Subcutaneous adipose tissue (tissue), 4 donors: ENCODE measurements around the gene CD300LG. TPM values are rescaled to one million over a fixed set of nuclear protein-coding genes. Genes with fewer than 3 reads are reported as not detected.

Experiments used
- total RNA-seq, 4 donors: library from RNA; depleted of rRNA; stranded (reverse); fragments of >200 nt; gene quantifications; one replicate each; pipeline ENCODE4 v1.1.0, GENCODE V29; 2016
- TF ChIP-seq, protein P1 (sequence below): fragments of 450-650 bp; IDR thresholded peaks from one replicate; pipeline ENCODE4 v1.5.1; 2016; ENCODE audit warnings: low read depth, mild to moderate bottlenecking, control low read depth, antibody characterized with exemption, moderate library complexity

Gene CD300LG, protein sequence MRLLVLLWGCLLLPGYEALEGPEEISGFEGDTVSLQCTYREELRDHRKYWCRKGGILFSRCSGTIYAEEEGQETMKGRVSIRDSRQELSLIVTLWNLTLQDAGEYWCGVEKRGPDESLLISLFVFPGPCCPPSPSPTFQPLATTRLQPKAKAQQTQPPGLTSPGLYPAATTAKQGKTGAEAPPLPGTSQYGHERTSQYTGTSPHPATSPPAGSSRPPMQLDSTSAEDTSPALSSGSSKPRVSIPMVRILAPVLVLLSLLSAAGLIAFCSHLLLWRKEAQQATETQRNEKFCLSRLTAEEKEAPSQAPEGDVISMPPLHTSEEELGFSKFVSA
- 100 to 1,000 TPM in 1 of 4 donors, 10 to 100 TPM in 3; 29.5 to 234 (median 50.5) TPM for total RNA-seq

DNA sequence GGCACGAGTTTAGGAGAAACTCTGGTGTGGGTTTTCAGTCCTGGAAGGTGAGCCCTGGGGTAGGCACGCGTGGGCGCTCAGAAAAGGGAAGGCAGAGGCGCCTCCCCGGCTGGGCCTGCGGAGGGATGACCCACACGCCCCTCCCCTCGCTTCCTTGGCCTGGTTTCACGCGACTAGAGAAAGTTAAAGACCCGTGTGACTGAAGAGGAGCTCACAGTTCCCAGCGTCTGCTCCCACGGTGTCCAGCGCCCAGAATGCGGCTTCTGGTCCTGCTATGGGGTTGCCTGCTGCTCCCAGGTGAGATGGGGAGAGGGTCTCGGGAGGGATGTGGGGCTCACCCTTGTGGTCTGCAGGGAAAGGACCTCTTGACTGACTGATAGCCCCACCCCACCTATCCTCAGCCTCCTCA lies at the start of gene CD300LG:
TSS of gene CD300LG (plus strand) at position 214 of the 409 bp plus-strand sequence. CDS start at position 255, 41 bp downstream.
- TF ChIP-seq, protein P1, sequence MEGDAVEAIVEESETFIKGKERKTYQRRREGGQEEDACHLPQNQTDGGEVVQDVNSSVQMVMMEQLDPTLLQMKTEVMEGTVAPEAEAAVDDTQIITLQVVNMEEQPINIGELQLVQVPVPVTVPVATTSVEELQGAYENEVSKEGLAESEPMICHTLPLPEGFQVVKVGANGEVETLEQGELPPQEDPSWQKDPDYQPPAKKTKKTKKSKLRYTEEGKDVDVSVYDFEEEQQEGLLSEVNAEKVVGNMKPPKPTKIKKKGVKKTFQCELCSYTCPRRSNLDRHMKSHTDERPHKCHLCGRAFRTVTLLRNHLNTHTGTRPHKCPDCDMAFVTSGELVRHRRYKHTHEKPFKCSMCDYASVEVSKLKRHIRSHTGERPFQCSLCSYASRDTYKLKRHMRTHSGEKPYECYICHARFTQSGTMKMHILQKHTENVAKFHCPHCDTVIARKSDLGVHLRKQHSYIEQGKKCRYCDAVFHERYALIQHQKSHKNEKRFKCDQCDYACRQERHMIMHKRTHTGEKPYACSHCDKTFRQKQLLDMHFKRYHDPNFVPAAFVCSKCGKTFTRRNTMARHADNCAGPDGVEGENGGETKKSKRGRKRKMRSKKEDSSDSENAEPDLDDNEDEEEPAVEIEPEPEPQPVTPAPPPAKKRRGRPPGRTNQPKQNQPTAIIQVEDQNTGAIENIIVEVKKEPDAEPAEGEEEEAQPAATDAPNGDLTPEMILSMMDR: no peak

DNA sequence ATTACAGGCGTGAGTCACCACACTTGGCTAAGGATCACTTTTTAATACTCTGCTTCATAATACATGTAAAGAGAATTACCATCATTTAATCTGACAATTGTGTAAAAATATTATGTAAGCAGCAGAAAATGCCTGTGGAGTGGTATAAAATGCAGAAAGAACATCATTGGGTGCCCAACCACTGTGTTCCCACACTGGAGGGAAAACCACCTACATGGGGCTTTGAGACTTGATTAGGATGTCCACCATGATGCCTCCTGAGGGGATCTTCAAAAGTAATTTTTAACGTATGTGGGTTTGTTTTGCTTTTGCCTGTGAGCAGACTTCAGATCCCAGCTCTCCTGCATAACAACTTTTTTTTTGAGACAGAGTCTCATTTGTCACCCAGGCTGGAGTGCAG lies 47.9 kb upstream of the CD300LG start:
- TF ChIP-seq, protein P1: no peak

DNA sequence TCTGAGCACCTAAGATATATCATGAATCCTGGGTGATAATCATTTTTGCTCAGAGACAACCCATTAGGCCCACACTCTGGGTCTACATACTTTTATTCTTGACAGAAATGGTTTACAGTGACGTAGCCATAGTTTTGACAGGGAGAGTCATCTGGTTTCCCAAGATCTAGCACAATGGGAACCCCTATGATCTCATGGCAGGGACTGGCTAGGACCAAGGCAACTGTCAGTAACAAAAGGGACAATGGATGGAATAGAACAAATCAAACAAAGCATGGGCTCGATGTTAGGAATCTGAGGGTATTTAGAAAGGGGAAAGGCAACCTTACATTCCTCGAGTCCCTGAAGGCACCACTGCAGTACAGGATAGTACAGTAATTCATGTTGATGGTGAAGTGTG lies 46.2 kb upstream of the CD300LG start:
- TF ChIP-seq, protein P1: no peak

DNA sequence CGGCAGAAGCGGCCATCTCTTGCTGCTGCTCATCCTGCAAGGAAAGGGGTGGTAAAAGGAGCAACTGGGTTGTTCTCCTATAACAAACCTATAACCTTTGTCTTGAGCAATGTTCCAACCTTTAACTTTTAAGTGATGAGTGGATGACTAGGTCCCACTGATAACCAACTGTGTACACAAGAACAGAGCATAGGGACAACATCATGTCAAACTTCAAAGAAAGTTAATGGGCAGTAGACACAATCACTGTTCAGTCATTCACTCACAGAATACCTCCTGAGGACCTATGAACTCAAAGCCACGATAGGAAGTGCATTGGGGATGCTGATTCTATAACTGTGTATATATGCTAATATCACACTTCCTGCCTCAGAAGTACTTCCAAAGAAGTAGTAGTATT lies 45.1 kb upstream of the CD300LG start:
- TF ChIP-seq, protein P1: no peak

DNA sequence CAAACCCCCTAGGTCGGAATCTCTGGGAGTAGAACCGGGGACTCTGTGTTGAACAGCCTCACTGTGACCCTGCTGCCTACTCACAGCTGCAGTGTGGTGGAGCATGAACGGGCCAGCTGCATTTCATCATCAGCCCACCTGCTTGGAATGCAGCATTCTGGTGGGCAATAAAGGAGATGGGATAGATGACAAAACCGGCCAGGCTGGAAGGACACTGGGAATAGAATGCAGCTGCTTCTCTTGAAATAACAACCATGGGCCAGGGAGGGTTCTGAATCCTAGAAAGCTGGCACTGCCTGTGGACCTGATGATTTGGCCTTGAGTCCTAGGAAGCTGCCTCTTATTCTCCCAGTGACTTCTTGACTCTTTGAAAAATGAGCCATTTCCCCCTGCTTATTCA lies 43.2 kb upstream of the CD300LG start:
- TF ChIP-seq, protein P1: no peak

DNA sequence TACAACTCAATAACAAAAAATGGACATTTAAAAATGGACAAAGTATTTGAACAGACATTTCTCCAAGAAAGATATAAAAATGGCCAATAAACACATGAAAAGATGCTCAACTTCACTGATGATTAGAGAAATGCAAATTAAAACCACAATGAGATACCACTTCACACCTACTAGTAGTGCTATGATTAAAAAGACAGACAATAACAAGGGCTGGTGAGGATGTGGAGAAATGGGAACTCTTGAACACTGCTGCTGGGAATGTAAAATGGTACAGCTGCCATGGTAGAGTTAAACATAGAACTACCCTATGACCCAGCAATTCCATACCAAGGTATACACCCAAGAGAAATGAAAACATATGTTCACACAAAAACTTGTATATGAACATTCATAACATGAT lies 41.9 kb upstream of the CD300LG start:
- TF ChIP-seq, protein P1: no peak

DNA sequence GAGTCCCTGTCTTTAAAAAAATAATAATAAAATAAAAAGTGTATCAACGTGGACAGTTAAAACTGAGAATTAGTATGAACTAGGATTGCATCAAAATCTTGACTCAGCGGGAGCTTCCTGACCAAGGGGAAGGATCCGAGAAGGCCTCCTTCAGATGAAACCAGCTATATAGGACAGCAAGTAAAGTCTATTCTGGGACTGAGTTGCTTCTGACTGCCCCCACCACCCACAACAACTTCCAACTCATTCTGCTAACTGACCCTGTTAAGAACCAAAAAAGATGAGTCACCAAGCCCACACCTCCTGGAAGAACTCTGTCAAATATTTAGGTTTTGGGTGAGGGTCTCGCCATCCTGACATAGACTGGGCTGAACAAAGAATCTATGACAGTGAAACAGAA lies 38.9 kb upstream of the CD300LG start:
- TF ChIP-seq, protein P1: no peak
